ENCODE measurements around the gene H2BK1.

Gene H2BK1

GRCh38 chr7:151189038-151189437 is 21.2 kb downstream of the H2BK1 start:
- ChIA-PET CTCF (no interaction called here), POLR2A (no interaction called here)
- TF ChIP-seq FOXA1 (IDR thresholded peaks at IDR 0.05) (no peak), TARDBP (IDR thresholded peaks at IDR 0.05) (no peak), L3MBTL2 (conservative IDR thresholded peaks at IDR 0.05) (no peak), SP1 (IDR thresholded peaks at IDR 0.05) (no peak), HDGF (IDR thresholded peaks at IDR 0.05; ENCODE audit: borderline replicate concordance) (no peak), ARNT (IDR thresholded peaks at IDR 0.05) (no peak), LEF1 (IDR thresholded peaks at IDR 0.05; ENCODE audit: borderline replicate concordance) (no peak), FOXM1 (IDR thresholded peaks at IDR 0.05; ENCODE audit: borderline replicate concordance) (no peak), ELF4 (IDR thresholded peaks at IDR 0.05) (no peak), ZNF384 (IDR thresholded peaks at IDR 0.05) (no peak), BHLHE40 (IDR thresholded peaks at IDR 0.05; ENCODE audit: borderline replicate concordance) (no peak), SUZ12 (IDR thresholded peaks at IDR 0.05) (no peak), NFRKB (IDR thresholded peaks at IDR 0.05) (no peak), CTBP1 (IDR thresholded peaks at IDR 0.05; ENCODE audit: borderline replicate concordance) (no peak), FOXK2 (IDR thresholded peaks at IDR 0.05) (no peak)
- TF ChIP-seq, protein P1, sequence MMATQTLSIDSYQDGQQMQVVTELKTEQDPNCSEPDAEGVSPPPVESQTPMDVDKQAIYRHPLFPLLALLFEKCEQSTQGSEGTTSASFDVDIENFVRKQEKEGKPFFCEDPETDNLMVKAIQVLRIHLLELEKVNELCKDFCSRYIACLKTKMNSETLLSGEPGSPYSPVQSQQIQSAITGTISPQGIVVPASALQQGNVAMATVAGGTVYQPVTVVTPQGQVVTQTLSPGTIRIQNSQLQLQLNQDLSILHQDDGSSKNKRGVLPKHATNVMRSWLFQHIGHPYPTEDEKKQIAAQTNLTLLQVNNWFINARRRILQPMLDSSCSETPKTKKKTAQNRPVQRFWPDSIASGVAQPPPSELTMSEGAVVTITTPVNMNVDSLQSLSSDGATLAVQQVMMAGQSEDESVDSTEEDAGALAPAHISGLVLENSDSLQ (IDR thresholded peaks at IDR 0.05): no peak
- DNase-seq (ENCODE audit: extremely low spot score): no peak

GRCh38 chr7:151188252-151188542 is 22.1 kb downstream of the H2BK1 start:
- CTCF ChIA-PET: no interaction called here
- POLR2A ChIA-PET: no interaction called here
- DNase-seq (ENCODE audit: extremely low spot score): no peak
- no peak for TF ChIP-seq LEF1 (IDR thresholded peaks at IDR 0.05; ENCODE audit: borderline replicate concordance)
- no peak for TF ChIP-seq SP1 (IDR thresholded peaks at IDR 0.05)
- TF ChIP-seq ARNT (IDR thresholded peaks at IDR 0.05): no peak
- no peak for TF ChIP-seq FOXM1 (IDR thresholded peaks at IDR 0.05; ENCODE audit: borderline replicate concordance)
- TF ChIP-seq ELF4 (IDR thresholded peaks at IDR 0.05): no peak
- no peak for TF ChIP-seq NFRKB (IDR thresholded peaks at IDR 0.05)
- no peak for TF ChIP-seq SUZ12 (IDR thresholded peaks at IDR 0.05)
- no peak for TF ChIP-seq BHLHE40 (IDR thresholded peaks at IDR 0.05; ENCODE audit: borderline replicate concordance)
- TF ChIP-seq, protein P1 (IDR thresholded peaks at IDR 0.05): no peak
- no peak for TF ChIP-seq L3MBTL2 (conservative IDR thresholded peaks at IDR 0.05)
- no peak for TF ChIP-seq FOXK2 (IDR thresholded peaks at IDR 0.05)
- TF ChIP-seq CTBP1 (IDR thresholded peaks at IDR 0.05; ENCODE audit: borderline replicate concordance): no peak
- TF ChIP-seq TARDBP (IDR thresholded peaks at IDR 0.05): no peak

GRCh38 chr7:151187409-151188251 is 22.7 kb downstream of the H2BK1 start:
- ChIA-PET CTCF (no interaction called here), POLR2A (no interaction called here)
- DNase-seq (ENCODE audit: extremely low spot score): no peak
- TF ChIP-seq ELF4 (IDR thresholded peaks at IDR 0.05): no peak
- no peak for TF ChIP-seq SUZ12 (IDR thresholded peaks at IDR 0.05)
- no peak for TF ChIP-seq BHLHE40 (IDR thresholded peaks at IDR 0.05; ENCODE audit: borderline replicate concordance)
- TF ChIP-seq TARDBP (IDR thresholded peaks at IDR 0.05): no peak
- no peak for TF ChIP-seq CTBP1 (IDR thresholded peaks at IDR 0.05; ENCODE audit: borderline replicate concordance)
- no peak for TF ChIP-seq ZNF384 (IDR thresholded peaks at IDR 0.05)
- TF ChIP-seq FOXA1 (IDR thresholded peaks at IDR 0.05): no peak
- TF ChIP-seq, protein P1 (IDR thresholded peaks at IDR 0.05): no peak

DNA sequence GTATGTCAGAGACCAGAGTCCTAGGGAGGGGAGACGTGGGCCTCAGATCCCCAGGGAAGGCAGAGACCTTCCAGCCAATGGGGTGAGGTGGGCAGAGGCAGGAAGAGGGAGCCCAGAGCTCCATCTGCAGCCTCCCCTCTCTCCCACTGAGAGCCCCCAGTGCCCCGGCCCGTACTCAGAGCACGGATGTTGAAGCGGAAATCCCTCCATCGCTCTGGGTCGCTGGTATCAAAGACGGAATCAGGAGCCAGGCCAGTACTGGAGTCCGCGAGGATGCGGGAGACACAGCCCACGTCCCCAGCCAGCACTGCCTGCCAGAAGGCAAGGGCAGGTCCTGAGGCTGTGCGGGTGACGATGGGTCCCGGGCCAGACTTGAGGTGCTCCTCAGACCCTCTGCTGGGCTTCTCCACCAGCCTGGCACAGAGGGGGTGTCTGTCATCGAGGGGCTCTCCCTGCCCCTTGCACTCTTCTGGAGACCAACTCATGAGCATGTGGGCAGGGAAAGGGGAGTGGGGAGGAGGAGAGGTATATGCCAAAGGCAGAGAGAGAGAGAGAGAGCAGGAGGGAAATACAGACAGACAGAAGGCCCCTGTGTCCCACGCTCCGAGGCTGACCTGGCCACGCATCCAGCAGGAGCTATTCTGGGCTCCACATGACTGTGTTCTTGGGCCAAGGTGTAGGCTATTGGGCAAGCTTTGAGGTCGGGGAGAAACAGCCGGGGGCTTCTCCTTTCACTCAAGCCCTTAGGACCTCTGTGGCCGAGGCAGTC is 23.5 kb downstream of the H2BK1 start, which contains the start of gene ASB10:
ASB10 (minus strand) TSS at position 611 of the 769 bp plus-strand sequence; CDS start at position 491, 120 bp downstream.
- POLR2A ChIA-PET: no interaction called here

DNA sequence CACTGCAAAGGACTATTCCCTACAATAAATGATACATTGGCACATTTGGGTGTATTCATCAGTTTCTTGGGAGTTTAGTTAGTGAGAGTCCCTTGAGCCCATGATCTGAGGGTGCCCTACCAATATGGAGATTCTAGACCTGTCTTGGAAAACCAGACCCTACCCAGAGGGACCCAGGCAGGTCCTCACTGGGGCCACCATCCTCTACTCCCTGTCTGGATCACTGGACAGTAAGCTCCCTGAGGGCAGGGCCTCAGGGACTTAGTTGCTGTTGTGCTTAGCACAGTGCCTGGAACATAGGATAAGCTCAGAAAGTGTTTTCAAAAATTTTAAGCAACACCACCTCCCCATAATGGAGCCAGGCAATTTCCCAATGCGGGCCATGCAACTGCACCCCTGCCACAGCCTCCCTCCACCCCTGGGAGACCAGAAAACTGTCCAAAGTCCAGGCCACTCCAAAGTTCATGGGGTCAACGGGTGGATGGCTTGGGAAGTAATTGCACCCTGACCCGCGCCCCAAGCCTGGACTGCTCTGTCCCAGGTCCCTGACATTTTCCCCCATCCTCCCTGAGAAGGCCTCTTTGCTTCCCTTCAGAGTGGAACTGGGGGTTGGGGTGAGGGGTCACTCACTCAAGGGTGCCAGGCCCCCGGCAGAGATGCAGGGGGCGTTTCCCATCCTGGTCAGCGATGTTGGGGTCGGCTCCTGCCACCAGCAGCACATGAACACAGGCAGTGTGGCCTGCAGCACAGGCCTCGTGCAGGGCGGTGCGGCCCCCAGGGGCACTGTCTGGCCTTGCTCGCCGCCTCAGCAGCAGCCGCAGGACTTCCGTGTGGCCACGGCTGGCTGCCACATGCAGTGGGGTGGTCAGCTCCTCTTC is 24.3 kb downstream of the H2BK1 start:
- DNase-seq (ENCODE audit: extremely low spot score): no peak
- POLR2A ChIA-PET: no interaction called here
- no peak for TF ChIP-seq LEF1 (IDR thresholded peaks at IDR 0.05; ENCODE audit: borderline replicate concordance)
- no peak for TF ChIP-seq HDGF (IDR thresholded peaks at IDR 0.05; ENCODE audit: borderline replicate concordance)
- TF ChIP-seq FOXK2 (IDR thresholded peaks at IDR 0.05): no peak
- no peak for TF ChIP-seq FOXM1 (IDR thresholded peaks at IDR 0.05; ENCODE audit: borderline replicate concordance)
- no peak for TF ChIP-seq ARNT (IDR thresholded peaks at IDR 0.05)
- TF ChIP-seq TARDBP (IDR thresholded peaks at IDR 0.05): no peak
- TF ChIP-seq ZNF384 (IDR thresholded peaks at IDR 0.05): no peak
- no peak for TF ChIP-seq FOXA1 (IDR thresholded peaks at IDR 0.05)
- TF ChIP-seq SUZ12 (IDR thresholded peaks at IDR 0.05): no peak
- TF ChIP-seq BHLHE40 (IDR thresholded peaks at IDR 0.05; ENCODE audit: borderline replicate concordance): no peak
- TF ChIP-seq SP1 (IDR thresholded peaks at IDR 0.05): no peak
- TF ChIP-seq ELF4 (IDR thresholded peaks at IDR 0.05): no peak
- TF ChIP-seq L3MBTL2 (conservative IDR thresholded peaks at IDR 0.05): no peak
- no peak for TF ChIP-seq NFRKB (IDR thresholded peaks at IDR 0.05)
- CTCF ChIA-PET: interaction anchor here (1.3 kb wide), 1 partner anchor 9 kb away, joined by 3 read pairs; no protein-coding TSS in a partner anchor

More for the DNA sequence above, 23.5 kb downstream of the H2BK1 start, which contains the start of gene ASB10:
- no peak for DNase-seq (ENCODE audit: extremely low spot score)
- CTCF ChIA-PET: interaction anchor here (1.3 kb wide), 1 partner anchor 10 kb away, joined by 3 read pairs; no protein-coding TSS in a partner anchor
- TF ChIP-seq HDGF (IDR thresholded peaks at IDR 0.05; ENCODE audit: borderline replicate concordance) (no peak), CTBP1 (IDR thresholded peaks at IDR 0.05; ENCODE audit: borderline replicate concordance) (no peak), NFRKB (IDR thresholded peaks at IDR 0.05) (no peak)

Data from HEK293T (cell line).